Neural cell (in vitro differentiated cells): ENCODE results near the gene SERPINE2.

Source experiments
- POLR2AphosphoS5 ChIP-seq: IDR thresholded peaks from 2 replicates; pipeline ENCODE4 v1.6.1; 2012
- TF ChIP-seq, protein P1 (sequence below): fragments of 450-650 bp; IDR thresholded peaks from 2 replicates; pipeline ENCODE4 v1.5.1; 2014; ENCODE audit warnings: antibody characterized with exemption, mild to moderate bottlenecking, moderate library complexity; ENCODE audit not compliant: poor library complexity, severe bottlenecking

DNA sequence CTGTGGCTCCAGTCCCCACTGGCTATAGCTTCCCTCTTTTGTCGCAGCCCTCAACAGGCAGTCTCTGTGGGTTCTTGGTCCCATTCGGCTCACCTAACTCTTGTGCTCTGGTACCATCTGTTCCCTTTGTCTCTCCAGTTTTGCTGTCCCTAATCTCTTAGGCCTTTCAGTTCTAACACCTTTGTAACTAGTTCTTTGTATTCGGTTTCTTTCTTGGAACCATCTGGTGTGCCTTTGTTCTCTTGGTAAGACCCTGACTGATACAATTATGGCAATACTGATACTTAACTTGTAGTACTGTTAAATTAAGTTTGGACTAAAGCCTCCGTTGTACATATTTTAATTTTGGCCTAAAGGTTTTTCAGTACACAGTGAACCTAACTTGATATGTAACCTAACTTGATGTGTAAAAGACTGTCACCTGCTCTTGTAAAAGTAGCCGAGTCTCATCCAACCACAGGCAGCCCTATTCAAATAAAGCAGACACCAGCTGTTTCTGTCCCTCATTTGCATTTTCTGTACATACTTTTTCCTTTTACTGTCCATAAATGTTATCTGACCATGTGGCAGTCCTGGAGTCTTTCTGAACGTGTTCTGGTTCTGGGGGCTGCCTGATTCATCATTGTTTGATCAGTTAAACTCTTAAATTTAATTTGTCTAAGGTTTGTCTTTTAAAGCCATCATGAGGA, 86.7 kb downstream of the SERPINE2 start:
- TF ChIP-seq, protein P1, sequence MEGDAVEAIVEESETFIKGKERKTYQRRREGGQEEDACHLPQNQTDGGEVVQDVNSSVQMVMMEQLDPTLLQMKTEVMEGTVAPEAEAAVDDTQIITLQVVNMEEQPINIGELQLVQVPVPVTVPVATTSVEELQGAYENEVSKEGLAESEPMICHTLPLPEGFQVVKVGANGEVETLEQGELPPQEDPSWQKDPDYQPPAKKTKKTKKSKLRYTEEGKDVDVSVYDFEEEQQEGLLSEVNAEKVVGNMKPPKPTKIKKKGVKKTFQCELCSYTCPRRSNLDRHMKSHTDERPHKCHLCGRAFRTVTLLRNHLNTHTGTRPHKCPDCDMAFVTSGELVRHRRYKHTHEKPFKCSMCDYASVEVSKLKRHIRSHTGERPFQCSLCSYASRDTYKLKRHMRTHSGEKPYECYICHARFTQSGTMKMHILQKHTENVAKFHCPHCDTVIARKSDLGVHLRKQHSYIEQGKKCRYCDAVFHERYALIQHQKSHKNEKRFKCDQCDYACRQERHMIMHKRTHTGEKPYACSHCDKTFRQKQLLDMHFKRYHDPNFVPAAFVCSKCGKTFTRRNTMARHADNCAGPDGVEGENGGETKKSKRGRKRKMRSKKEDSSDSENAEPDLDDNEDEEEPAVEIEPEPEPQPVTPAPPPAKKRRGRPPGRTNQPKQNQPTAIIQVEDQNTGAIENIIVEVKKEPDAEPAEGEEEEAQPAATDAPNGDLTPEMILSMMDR, result no peak
- no peak for TF ChIP-seq POLR2AphosphoS5
